Measurements from ENCODE around the gene KLHL26. TPM values are rescaled to one million over a fixed set of nuclear protein-coding genes. Genes with fewer than 3 reads are reported as not detected.
"Not testable (repeated sequence)": the region's sequence is repeated elsewhere in the genome, so short reads cannot be mapped to it uniquely, and the experiment has no call there.

The KLHL26 gene
- total and polyA plus RNA-seq, 8 donors: 4.3 to 10.4 (median 6.2) TPM

- intact Hi-C loops (cut with DNase I): loop anchor here in 1 of 2 donors (10.0 kb wide), 1 partner anchor 78 kb away; no protein-coding TSS in a partner anchor
- ATAC-seq: peak; percentile 17
- Histone ChIP-seq H3K27ac (no peak overlapping the region), H3K27me3 (peaks cover 0 to 82% of the 10 kb centered on the region in 2 donors), H3K9me3 (no peaks in the 10 kb centered on the region), H3K4me1 (peaks cover 8 to 21% of the 10 kb centered on the region in 2 donors), H3K4me3 (no peak overlapping the region), H3K36me3 (no peaks in the 10 kb centered on the region)
- no peak for TF ChIP-seq CTCF (IDR thresholded peaks at IDR 0.05)
- DNase-seq: peak in 1 of 4 donors; percentile 85
Measured at GRCh38 chr19:18596752-18597157, 40.1 kb upstream of the KLHL26 start.

- Histone ChIP-seq H3K27me3 (peaks cover 0 to 95% of the 10 kb centered on the region in 2 donors), H3K27ac (no peak overlapping the region), H3K9me3 (no peaks in the 10 kb centered on the region), H3K4me1 (peaks cover 8 to 21% of the 10 kb centered on the region in 2 donors), H3K36me3 (no peaks in the 10 kb centered on the region), H3K4me3 (no peak overlapping the region)
- DNase-seq: peak in 1 of 4 donors; percentile 43
- intact Hi-C loops (cut with DNase I): loop anchor here in 1 of 2 donors (10.0 kb wide), 1 partner anchor 77 kb away; no protein-coding TSS in a partner anchor
- ATAC-seq: no peak
- no peak for TF ChIP-seq CTCF (IDR thresholded peaks at IDR 0.05)
Measured at GRCh38 chr19:18597809-18598660, 38.8 kb upstream of the KLHL26 start.

- intact Hi-C loops (cut with DNase I): loop anchor here in 1 of 2 donors (10.0 kb wide), 1 partner anchor 75 kb away; no protein-coding TSS in a partner anchor
Measured at GRCh38 chr19:18599485-18599884, 37.3 kb upstream of the KLHL26 start.

GRCh38 chr19:18600692-18601397, 36.0 kb upstream of the KLHL26 start:
- intact Hi-C loops (cut with DNase I); H3K27ac ChIP-seq; DNase-seq; ATAC-seq; H3K36me3 ChIP-seq; H3K9me3 ChIP-seq; H3K4me3 ChIP-seq: not testable (repeated sequence)
- Histone ChIP-seq H3K4me1 (peaks cover 0 to 14% of the 10 kb centered on the region in 2 donors), H3K27me3 (peaks cover 23 to 98% of the 10 kb centered on the region in 2 donors)

More at GRCh38 chr19:18599485-18599884, 37.3 kb upstream of the KLHL26 start:
- Histone ChIP-seq H3K27me3 (peaks cover 10 to 98% of the 10 kb centered on the region in 2 donors), H3K4me1 (peaks cover 6 to 19% of the 10 kb centered on the region in 2 donors), H3K27ac (no peak overlapping the region), H3K9me3 (no peaks in the 10 kb centered on the region), H3K4me3 (no peak overlapping the region), H3K36me3 (no peaks in the 10 kb centered on the region)
- ATAC-seq (no peak), DNase-seq (no peak)
- TF ChIP-seq CTCF (IDR thresholded peaks at IDR 0.05): no peak

GRCh38 chr19:18601875-18602274, 35.0 kb upstream of the KLHL26 start:
- Histone ChIP-seq H3K4me1 (peaks cover 0 to 19% of the 10 kb centered on the region in 2 donors), H3K27ac (no peak overlapping the region), H3K9me3 (no peaks in the 10 kb centered on the region), H3K4me3 (no peak overlapping the region), H3K36me3 (no peaks in the 10 kb centered on the region), H3K27me3 (peaks cover 28 to 96% of the 10 kb centered on the region in 2 donors)
- ATAC-seq (no peak), DNase-seq (no peak)
- intact Hi-C loops (cut with DNase I): no loop called here
- no peak for TF ChIP-seq CTCF (IDR thresholded peaks at IDR 0.05)

Measured in left lung (tissue), 10 donors.